NCI-H1436 (cell line): ENCODE measurements around the gene DNAJB12.
"Not testable (repeated sequence)": the region's sequence is repeated elsewhere in the genome, so short reads cannot be mapped to it uniquely, and the experiment has no call there.

Experiments
- DNase-seq: peaks from one replicate; lab custom pipeline; 2025; lab: John Stamatoyannopoulos, UW

The DNAJB12 gene

GRCh38 chr10:72331575-72332422 lies 22.9 kb downstream of the DNAJB12 start:
- DNase-seq = peak; percentile 98

- DNase-seq = no peak
Observed at GRCh38 chr10:72330069-72330426, 24.7 kb downstream of the DNAJB12 start.

GRCh38 chr10:72329290-72330068 lies 25.2 kb downstream of the DNAJB12 start:
- no peak for DNase-seq

- DNase-seq = no peak
Observed at GRCh38 chr10:72328829-72329204, 25.9 kb downstream of the DNAJB12 start.

GRCh38 chr10:72328045-72328828 lies 26.5 kb downstream of the DNAJB12 start:
- peak; percentile 29 for DNase-seq

- not testable (repeated sequence) for DNase-seq
Observed at GRCh38 chr10:72326665-72327603, 27.8 kb downstream of the DNAJB12 start.

GRCh38 chr10:72325243-72326175 lies 29.2 kb downstream of the DNAJB12 start:
- DNase-seq = not testable (repeated sequence)

GRCh38 chr10:72323771-72324191 lies 30.9 kb downstream of the DNAJB12 start:
- no peak for DNase-seq

GRCh38 chr10:72323108-72323749 lies 31.5 kb downstream of the DNAJB12 start:
- DNase-seq = no peak

- DNase-seq = no peak
Observed at GRCh38 chr10:72322280-72323058, 32.2 kb downstream of the DNAJB12 start.

GRCh38 chr10:72322030-72322279 lies 32.8 kb downstream of the DNAJB12 start:
- DNase-seq = no peak

- DNase-seq = no peak
Observed at GRCh38 chr10:72321248-72322029, 33.3 kb downstream of the DNAJB12 start.

- DNase-seq = peak; percentile 89
Observed at GRCh38 chr10:72320676-72321247, 34.0 kb downstream of the DNAJB12 start.

GRCh38 chr10:72319416-72320254 lies 35.1 kb downstream of the DNAJB12 start:
- DNase-seq = peak; percentile 89

GRCh38 chr10:72318418-72319262 lies 36.1 kb downstream of the DNAJB12 start:
- DNase-seq = no peak
